GM19452 (cell line): ENCODE measurements around the gene BEAN1.

Experiments
- ATAC-seq: cut with Tn5 transposase; IDR thresholded peaks from one replicate; pipeline ENCODE4 v1.9.1; 2021; ENCODE audit not compliant: unreplicated experiment

Gene BEAN1

GRCh38 chr16:66519482-66520373 lies 92.6 kb downstream of the BEAN1 start:
- no peak for ATAC-seq

GRCh38 chr16:66520406-66521170 lies 93.5 kb downstream of the BEAN1 start:
- no peak for ATAC-seq

- no peak for ATAC-seq
These were observed 94.2 kb downstream of the BEAN1 start for GRCh38 chr16:66521252-66521713.

GRCh38 chr16:66521951-66522771 lies 95.1 kb downstream of the BEAN1 start:
- ATAC-seq: peak; percentile 60

GRCh38 chr16:66522816-66523590 lies 95.9 kb downstream of the BEAN1 start:
- ATAC-seq: no peak

GRCh38 chr16:66523861-66524354 lies 96.8 kb downstream of the BEAN1 start:
- ATAC-seq: peak; percentile 42

- peak; percentile 69 for ATAC-seq
These were observed 97.6 kb downstream of the BEAN1 start for GRCh38 chr16:66524601-66525164.

GRCh38 chr16:66525396-66526180 lies 98.5 kb downstream of the BEAN1 start:
- no peak for ATAC-seq

- ATAC-seq: no peak
These were observed 101.2 kb downstream of the BEAN1 start for GRCh38 chr16:66528294-66528693.

GRCh38 chr16:66529475-66529874 lies 102.4 kb downstream of the BEAN1 start:
- ATAC-seq: no peak
